Activated CD4-positive, alpha-beta T cell treated with anti-CD3 and anti-CD28 coated beads for 36 hours (primary cell): ENCODE results near the gene CHKA. TPM values are rescaled to one million over a fixed set of nuclear protein-coding genes. Genes with fewer than 3 reads are reported as not detected.
A peak's percentile ranks its signal among the peaks of the same experiment; 100 is the strongest.

Experiments
- ATAC-seq: fragments of 200-7000 bp; cut with Tn5 transposase; one replicate; pipeline ENCODE4 v1.10.0; 2021; ENCODE audit warnings: mild to moderate bottlenecking, moderate library complexity
- CTCF ChIA-PET: fragments of 350-600 bp; sonication (Branson Sonifier 250); formaldehyde crosslinking; loops from one replicate; lab custom pipeline; 2021; ENCODE audit warnings: antibody characterized with exemption; lab: Charles Lee
- POLR2A ChIA-PET: fragments of 350-600 bp; sonication (Branson Sonifier 250); formaldehyde crosslinking; loops from one replicate; lab custom pipeline; 2021; ENCODE audit warnings: antibody characterized with exemption, inconsistent platforms; lab: Charles Lee
- DNase-seq: peaks from one replicate; pipeline ENCODE4 v3.0.0-alpha.2; 2020
- H3K27ac Mint-ChIP-seq: one replicate; pipeline ENCODE4 v1.8.0; 2021; ENCODE audit warnings: mixed read lengths
- H3K27me3 Mint-ChIP-seq: one replicate; pipeline ENCODE4 v1.8.0; 2021; ENCODE audit warnings: mixed read lengths
- H3K36me3 Mint-ChIP-seq: one replicate; pipeline ENCODE4 v1.8.0; 2021; ENCODE audit warnings: low read depth, mixed read lengths
- H3K4me1 Mint-ChIP-seq: one replicate; pipeline ENCODE4 v1.8.0; 2021; ENCODE audit warnings: mixed read lengths
- H3K4me3 Mint-ChIP-seq: one replicate; pipeline ENCODE4 v1.8.0; 2021; ENCODE audit warnings: mild to moderate bottlenecking, moderate library complexity, mixed read lengths
- H3K9me3 Mint-ChIP-seq: one replicate; pipeline ENCODE4 v1.8.0; 2021; ENCODE audit warnings: low read depth, mixed read lengths
- intact Hi-C, 2 experiments: fragments of 100-400 bp; cut with DNase I in 1 of 2; cut with micrococcal nuclease in 1 of 2; formaldehyde crosslinking; loops; one replicate each; pipeline versions ENCODE4 v1.14.2 to v1.15.1; 2022 to 2024; cut with DNase I, micrococcal nuclease
- total RNA-seq, 2 experiments: library from RNA; stranded (reverse); gene quantifications; one replicate each; pipeline ENCODE4 v1.2.3, GENCODE V29; 2021

CHKA gene
- total RNA-seq, 2 experiments from 2014 or later = 5.5 to 7.5 TPM

DNA sequence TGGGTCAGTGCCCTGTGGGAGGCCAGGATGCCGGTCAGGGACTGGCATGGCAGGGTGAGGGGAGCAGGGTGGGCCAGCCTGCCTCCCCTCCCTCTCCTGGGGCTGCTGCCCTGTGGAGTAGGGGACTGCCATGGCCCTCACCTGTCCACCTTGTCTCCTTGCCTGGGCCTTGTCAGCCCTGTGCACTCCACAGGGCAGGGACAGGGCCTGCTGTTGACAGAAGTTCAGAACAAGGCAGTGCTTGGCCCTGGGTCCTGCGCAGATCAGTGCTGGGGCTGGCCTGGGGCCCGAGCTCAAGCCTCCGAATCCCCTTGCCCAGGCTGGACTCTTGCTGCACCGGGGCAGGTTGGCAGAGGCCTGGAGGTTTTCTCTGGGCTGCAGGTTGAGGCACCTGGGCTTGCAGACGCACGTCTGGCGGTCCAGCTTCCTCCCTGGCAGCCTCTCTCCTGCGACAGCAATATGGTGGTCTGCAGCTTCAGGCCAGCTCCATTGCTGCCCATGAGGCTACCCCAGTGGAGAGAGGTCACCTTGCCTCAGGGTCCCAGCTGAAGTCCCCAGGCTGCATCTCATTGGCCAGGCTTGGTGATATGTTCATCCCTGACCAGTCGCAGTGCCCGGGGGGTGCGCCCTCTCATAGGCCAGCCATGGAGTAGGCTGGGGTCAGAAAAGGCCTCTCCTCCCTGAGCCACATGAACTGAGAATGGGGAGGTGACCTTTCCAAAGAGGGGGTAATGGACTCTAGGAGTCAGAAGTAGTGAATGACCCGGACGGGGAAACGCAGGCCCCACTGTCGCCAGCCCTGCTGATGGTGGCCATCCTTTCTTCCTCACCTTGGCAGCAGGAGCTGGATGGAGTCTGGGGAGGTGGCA lies 21.5 kb upstream of the CHKA start:
- DNase-seq (no peak), ATAC-seq (peak; percentile 23)
- Mint-ChIP-seq H3K4me1 (peaks cover 12% of the 10 kb centered on the region), H3K4me3 (no peak overlapping the region), H3K27ac (peak overlapping the region; percentile 85), H3K36me3 (no peaks in the 10 kb centered on the region), H3K9me3 (no peaks in the 10 kb centered on the region), H3K27me3 (no peaks in the 10 kb centered on the region)
- POLR2A ChIA-PET = no interaction called here
- intact Hi-C loops = loop anchor here in 1 of 2 experiments (1.0 kb wide), 1 partner anchor 21 kb away; the partner anchor contains the start of gene CHKA
- CTCF ChIA-PET = interaction anchor here (0.5 to 1.6 kb wide), 2 partner anchors 69 to 814 kb away, joined by 3 to 4 read pairs; no protein-coding TSS in a partner anchor

DNA sequence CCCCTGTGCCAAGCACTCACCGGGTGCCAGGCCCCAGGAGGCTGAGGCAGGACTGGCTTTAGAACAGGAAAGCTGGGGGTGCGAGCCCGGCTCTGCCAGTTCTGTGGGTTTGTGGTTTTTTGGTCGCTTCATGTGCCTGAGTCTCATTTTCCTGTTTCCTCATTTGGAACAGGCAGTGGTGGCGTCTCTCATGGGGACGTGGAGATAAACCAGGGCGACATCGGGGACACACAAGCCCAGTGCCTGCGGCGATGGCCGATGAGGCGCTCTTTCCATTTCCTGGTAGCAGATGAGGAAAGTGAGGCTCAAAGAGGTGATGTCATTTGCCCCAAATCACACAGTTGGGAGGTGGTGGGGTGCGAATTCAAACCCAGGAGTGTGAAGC lies 20.8 kb upstream of the CHKA start:
- ATAC-seq = peak; percentile 94
- Mint-ChIP-seq H3K27ac (peak overlapping the region; percentile 85), H3K9me3 (no peaks in the 10 kb centered on the region), H3K4me1 (peaks cover 12% of the 10 kb centered on the region), H3K27me3 (no peaks in the 10 kb centered on the region), H3K4me3 (no peak overlapping the region), H3K36me3 (no peaks in the 10 kb centered on the region)
- intact Hi-C loops = loop anchor here in 1 of 2 experiments (1.0 kb wide), 1 partner anchor 21 kb away; the partner anchor contains the start of gene CHKA
- ChIA-PET CTCF (interaction anchor here (0.6 to 1.6 kb wide), 3 partner anchors 69 to 429 kb away, joined by 3 to 4 read pairs (median 4); no protein-coding TSS in a partner anchor), POLR2A (no interaction called here)
- DNase-seq = peak; percentile 83

DNA sequence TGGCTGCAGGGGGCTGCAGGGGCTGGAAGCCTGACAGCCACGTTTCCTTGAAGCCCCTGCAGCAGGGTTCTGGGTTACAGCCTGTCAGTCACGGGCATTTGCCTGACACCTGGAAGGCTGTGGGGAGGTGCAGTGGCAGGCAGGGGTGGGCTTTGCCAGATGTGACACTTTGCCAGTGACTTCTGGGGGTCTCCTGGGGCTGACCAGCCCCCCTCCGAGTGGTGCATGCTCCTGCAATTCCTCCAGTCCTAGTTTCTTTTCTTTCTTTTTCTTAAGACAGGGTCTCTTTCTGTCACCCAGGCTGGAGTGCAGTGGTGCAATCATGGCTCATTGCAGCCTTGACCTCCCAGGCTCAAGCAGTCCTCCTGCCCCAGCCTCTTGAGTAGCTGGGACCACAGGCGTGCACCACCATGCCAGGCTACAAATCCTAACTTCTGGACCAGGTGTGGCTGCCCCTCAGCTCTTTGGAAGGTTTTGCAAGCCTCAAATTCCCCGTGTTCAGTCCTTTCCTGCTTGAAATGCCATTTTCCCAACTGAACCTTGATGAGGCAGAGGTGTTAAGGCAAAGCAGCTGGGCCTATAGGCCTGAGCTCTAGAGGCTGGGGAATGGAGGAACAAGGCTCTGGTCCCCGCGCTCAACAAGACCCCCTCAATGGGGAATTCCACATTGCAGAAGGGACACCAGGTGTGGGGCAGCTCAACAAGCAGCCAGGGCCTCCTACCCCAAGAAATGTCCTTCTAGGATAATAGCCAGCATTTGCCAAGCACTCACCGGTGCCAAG lies 20.2 kb upstream of the CHKA start:
- POLR2A ChIA-PET = no interaction called here
- H3K27ac Mint-ChIP-seq = peak overlapping the region; percentile 39
- H3K4me1 Mint-ChIP-seq = peaks cover 12% of the 10 kb centered on the region
- no peaks in the 10 kb centered on the region for H3K9me3 Mint-ChIP-seq
- CTCF ChIA-PET = interaction anchor here (0.6 to 1.6 kb wide), 3 partner anchors 70 to 429 kb away, joined by 3 to 4 read pairs (median 4); no protein-coding TSS in a partner anchor
- no peak for ATAC-seq
- H3K36me3 Mint-ChIP-seq = no peaks in the 10 kb centered on the region
- no peaks in the 10 kb centered on the region for H3K27me3 Mint-ChIP-seq
- H3K4me3 Mint-ChIP-seq = no peak overlapping the region
- intact Hi-C loops = loop anchor here in 1 of 2 experiments (1.0 kb wide), 1 partner anchor 20 kb away; the partner anchor contains the start of gene CHKA
- no peak for DNase-seq

DNA sequence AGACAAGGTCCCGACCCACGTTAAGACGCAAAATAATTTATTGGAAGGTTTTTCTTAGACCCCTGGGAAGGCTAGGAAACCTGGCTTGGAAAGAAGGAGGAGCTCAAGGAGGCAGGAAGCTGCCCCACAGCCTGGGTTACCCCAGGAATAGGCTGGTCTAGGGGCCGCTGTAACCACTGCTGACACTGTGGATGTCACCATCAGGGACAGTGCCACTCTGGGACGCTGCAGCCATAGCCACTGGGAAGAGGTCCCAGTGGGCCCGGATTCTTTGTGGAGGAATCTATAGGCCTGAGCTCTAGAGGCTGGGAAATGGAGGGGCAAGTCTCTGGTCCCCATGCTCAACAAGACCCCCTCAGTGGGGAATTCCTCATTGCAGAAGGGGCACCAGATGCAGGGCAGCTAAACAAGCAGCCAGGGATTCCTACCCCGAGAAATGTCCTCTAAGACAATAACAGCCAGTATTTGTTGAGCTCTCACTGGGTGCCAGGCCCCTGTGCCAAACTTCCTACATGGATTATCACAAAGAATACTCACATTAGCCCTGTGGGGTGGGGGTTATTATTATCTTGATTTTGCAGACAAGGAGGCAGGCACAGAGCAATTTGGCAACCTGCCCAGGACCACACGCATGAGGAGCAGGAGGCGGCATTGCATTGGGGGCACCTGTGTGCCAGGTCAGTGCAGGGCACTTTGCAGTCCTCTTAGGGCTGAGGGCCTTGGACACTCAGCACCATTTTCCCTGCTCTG lies 19.5 kb upstream of the CHKA start:
- intact Hi-C loops = no loop called here
- POLR2A ChIA-PET = interaction anchor here (0.6 kb wide), 1 partner anchor 89 kb away, joined by 3 read pairs; no protein-coding TSS in a partner anchor
- ATAC-seq = no peak
- Mint-ChIP-seq H3K27me3 (no peaks in the 10 kb centered on the region), H3K36me3 (no peaks in the 10 kb centered on the region), H3K27ac (no peak overlapping the region), H3K9me3 (no peaks in the 10 kb centered on the region), H3K4me1 (peaks cover 12% of the 10 kb centered on the region), H3K4me3 (no peak overlapping the region)
- CTCF ChIA-PET = interaction anchor here (1.6 kb wide), 1 partner anchor 71 kb away, joined by 4 read pairs; no protein-coding TSS in a partner anchor
- no peak for DNase-seq

DNA sequence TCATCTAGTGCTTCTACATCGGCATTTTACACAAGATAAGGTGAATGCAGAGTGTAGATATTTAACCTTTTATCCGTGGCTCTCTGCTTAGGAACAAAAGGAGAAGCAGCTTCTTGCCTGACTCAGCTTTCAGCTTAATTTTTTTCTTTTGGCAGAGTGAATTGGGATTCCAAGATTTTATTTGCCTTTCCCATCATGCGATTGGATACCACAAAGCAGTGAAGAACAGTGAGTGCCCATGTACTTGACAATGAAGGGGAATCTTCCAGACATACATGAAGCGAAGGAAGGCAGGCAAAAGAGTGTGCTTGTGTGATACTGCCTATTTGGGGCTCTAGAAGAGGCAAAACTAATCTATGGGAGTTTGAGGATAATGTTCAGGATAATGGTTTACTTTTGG lies 17.0 kb upstream of the CHKA start:
- H3K36me3 Mint-ChIP-seq = peaks cover 2% of the 10 kb centered on the region
- ChIA-PET CTCF (interaction anchor here (1.3 kb wide), 1 partner anchor 34 kb away, joined by 3 read pairs; no protein-coding TSS in a partner anchor), POLR2A (no interaction called here)
- DNase-seq (no peak), ATAC-seq (no peak)
- peaks cover 12% of the 10 kb centered on the region for H3K4me1 Mint-ChIP-seq
- no peak overlapping the region for H3K4me3 Mint-ChIP-seq
- H3K9me3 Mint-ChIP-seq = peaks cover 2% of the 10 kb centered on the region
- intact Hi-C loops = no loop called here
- H3K27me3 Mint-ChIP-seq = no peaks in the 10 kb centered on the region
- no peak overlapping the region for H3K27ac Mint-ChIP-seq

DNA sequence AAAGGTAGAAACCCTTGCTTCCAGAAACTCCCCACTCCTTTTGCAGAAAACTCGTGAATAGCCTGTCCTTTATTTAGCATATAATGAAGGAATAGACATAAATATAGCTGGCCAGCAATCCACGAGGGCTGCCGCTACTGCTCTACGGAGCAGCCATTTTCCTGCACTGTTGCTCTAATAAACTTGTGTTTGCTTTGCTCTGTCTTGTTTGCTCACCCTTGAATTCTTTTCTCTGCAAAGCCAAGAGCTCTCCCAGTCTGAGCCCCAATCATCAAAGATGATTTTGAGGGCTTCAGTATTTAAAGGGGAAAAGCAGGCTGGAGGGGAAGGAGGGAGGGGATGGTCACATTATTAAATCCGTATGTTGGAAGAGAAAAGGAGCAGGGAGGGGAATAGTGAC lies 16.6 kb upstream of the CHKA start:
- POLR2A ChIA-PET = no interaction called here
- H3K4me1 Mint-ChIP-seq = peaks cover 12% of the 10 kb centered on the region
- CTCF ChIA-PET = interaction anchor here (1.3 kb wide), 1 partner anchor 34 kb away, joined by 3 read pairs; no protein-coding TSS in a partner anchor
- H3K36me3 Mint-ChIP-seq = peaks cover 2% of the 10 kb centered on the region
- H3K4me3 Mint-ChIP-seq = no peak overlapping the region
- intact Hi-C loops = no loop called here
- no peak for DNase-seq
- ATAC-seq = no peak
- H3K27ac Mint-ChIP-seq = no peak overlapping the region
- peaks cover 3% of the 10 kb centered on the region for H3K9me3 Mint-ChIP-seq
- no peaks in the 10 kb centered on the region for H3K27me3 Mint-ChIP-seq

DNA sequence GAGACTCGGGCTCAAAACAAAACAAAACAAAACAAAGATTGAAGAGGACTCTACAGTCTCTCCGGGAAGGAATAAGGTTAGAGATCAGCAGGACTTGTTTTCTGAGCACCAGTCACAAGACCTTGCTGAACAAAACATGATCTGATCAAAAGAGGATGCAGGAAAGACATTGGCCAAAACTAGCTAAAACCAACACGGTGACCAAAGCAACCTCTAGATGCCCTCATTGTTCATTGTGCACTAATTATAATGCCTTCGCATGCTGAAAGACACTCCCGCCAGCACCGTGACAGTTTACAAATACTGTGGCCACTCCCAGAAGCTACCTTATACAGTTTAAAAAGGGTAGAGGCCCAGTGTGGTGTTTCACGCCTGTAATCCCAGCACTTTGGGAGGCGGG lies 15.7 kb upstream of the CHKA start:
- H3K36me3 Mint-ChIP-seq = peaks cover 4% of the 10 kb centered on the region
- no peak overlapping the region for H3K27ac Mint-ChIP-seq
- H3K27me3 Mint-ChIP-seq = no peaks in the 10 kb centered on the region
- intact Hi-C loops = no loop called here
- ChIA-PET POLR2A (no interaction called here), CTCF (no interaction called here)
- H3K9me3 Mint-ChIP-seq = peaks cover 9% of the 10 kb centered on the region
- H3K4me3 Mint-ChIP-seq = no peak overlapping the region
- peaks cover 5% of the 10 kb centered on the region for H3K4me1 Mint-ChIP-seq
- ATAC-seq = no peak
- no peak for DNase-seq

DNA sequence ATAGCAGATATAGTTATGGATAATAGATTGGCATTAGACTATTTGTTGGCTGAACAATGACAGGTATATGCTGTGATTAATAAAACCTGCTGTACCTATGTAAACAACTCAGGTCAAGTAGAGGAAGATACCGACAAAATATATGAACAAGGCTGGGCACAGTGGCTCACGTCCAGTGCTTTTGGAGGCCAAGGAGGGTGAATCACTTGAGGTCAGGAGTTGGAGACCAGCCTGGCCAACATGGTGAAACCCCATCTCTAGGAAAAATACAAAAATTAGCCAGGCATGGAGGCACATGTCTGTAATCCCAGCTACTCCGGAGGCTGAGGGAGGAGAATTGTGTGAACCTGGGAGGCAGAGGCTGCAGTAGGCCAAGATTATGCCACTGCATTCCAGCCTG lies 14.0 kb upstream of the CHKA start:
- Mint-ChIP-seq H3K9me3 (peaks cover 10% of the 10 kb centered on the region), H3K4me3 (no peak overlapping the region), H3K4me1 (no peaks in the 10 kb centered on the region), H3K27ac (no peak overlapping the region), H3K27me3 (no peaks in the 10 kb centered on the region), H3K36me3 (peaks cover 4% of the 10 kb centered on the region)
- ChIA-PET POLR2A (no interaction called here), CTCF (no interaction called here)
- DNase-seq (no peak), ATAC-seq (no peak)
- intact Hi-C loops = no loop called here

DNA sequence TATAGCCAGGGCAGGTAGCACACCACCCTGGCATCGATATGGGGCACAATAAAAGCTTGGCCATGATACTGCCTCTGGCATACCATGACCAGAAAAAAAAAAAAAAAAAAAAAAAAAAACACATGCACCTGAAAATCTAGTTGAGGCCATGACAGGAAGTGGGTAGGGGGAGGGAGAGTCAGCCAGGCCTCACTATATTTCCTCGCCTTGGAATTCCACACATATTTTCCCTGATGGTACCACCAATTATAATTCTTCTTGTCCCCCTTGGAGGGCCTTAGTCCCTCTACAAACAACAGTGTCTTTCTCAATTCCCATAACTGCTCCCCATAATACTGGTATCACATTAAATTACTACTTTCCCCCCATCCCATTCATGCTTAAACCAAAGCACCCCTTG lies 12.6 kb upstream of the CHKA start:
- H3K9me3 Mint-ChIP-seq = peaks cover 10% of the 10 kb centered on the region
- H3K4me1 Mint-ChIP-seq = no peaks in the 10 kb centered on the region
- no peak for ATAC-seq
- CTCF ChIA-PET = no interaction called here
- POLR2A ChIA-PET = no interaction called here
- no peak for DNase-seq
- no peak overlapping the region for H3K4me3 Mint-ChIP-seq
- H3K27ac Mint-ChIP-seq = no peak overlapping the region
- H3K36me3 Mint-ChIP-seq = peaks cover 4% of the 10 kb centered on the region
- peaks cover 13% of the 10 kb centered on the region for H3K27me3 Mint-ChIP-seq
- intact Hi-C loops = no loop called here

DNA sequence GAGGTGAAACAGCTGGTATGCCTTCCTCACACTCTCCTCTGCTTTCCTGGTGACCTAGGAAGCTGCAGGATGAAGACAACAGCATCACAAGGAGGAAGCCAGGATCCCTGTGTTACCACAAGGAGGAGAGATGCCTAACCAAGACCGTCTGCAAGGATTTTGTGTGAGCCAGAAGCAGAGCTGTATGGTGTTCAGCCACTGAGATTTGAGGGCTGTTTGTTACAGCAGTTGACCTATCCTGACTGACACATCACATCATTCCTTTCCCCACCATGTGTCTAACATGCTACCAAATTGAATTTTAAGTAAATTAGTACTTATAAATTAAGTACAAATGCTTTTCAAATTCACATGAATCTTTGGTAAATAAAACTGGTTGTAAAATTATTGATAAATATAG lies 8.9 kb upstream of the CHKA start:
- H3K4me1 Mint-ChIP-seq = peaks cover 3% of the 10 kb centered on the region
- ChIA-PET CTCF (no interaction called here), POLR2A (no interaction called here)
- peaks cover 15% of the 10 kb centered on the region for H3K27me3 Mint-ChIP-seq
- H3K4me3 Mint-ChIP-seq = no peak overlapping the region
- H3K27ac Mint-ChIP-seq = no peak overlapping the region
- DNase-seq (no peak), ATAC-seq (no peak)
- intact Hi-C loops = no loop called here
- H3K9me3 Mint-ChIP-seq = peaks cover 10% of the 10 kb centered on the region
- H3K36me3 Mint-ChIP-seq = peaks cover 4% of the 10 kb centered on the region
